B cell (primary cell): ENCODE measurements around the gene USP49.

Experiments used
- CTCF ChIP-seq: fragments of 200-600 bp; IDR thresholded peaks from one replicate; pipeline ENCODE4 v1.8.0; 2022; ENCODE audit warnings: antibody characterized with exemption, mild to moderate bottlenecking
- EZH2 ChIP-seq: IDR thresholded peaks from 2 replicates; pipeline ENCODE4 v1.6.1; 2012; ENCODE audit warnings: borderline replicate concordance, low read depth, mild to moderate bottlenecking, moderate library complexity, low read length; ENCODE audit not compliant: insufficient read depth, poor library complexity, severe bottlenecking

GRCh38 chr6:41801380-41801779 is 93.8 kb downstream of the USP49 start:
- TF ChIP-seq CTCF, result no peak
- no peak for TF ChIP-seq EZH2
